A549 (cell line): ENCODE results near the gene LYL1.

ENCODE experiments used
- CBX8 ChIP-seq: fragments of 200-600 bp; sonication (generic); IDR thresholded peaks from 2 replicates; pipeline ENCODE4 v1.6.1; 2016
- CTCF ChIP-seq: fragments of >200 bp; sonication (Bioruptor Twin); formaldehyde crosslinking; IDR thresholded peaks from 3 replicates; pipeline ENCODE4 v1.5.1; 2016
- JUN ChIP-seq, 2 experiments: fragments of >200 bp; sonication (Bioruptor Twin); formaldehyde crosslinking; IDR thresholded peaks; 2 replicates in 1 of 2; 3 replicates in 1 of 2; pipeline ENCODE4 v1.6.1; 2016 to 2017
- MAZ ChIP-seq: fragments of 150-350 bp; IDR thresholded peaks from 2 replicates; pipeline ENCODE4 v1.6.1; 2014; ENCODE audit warnings: antibody characterized with exemption, low read depth, low read length, borderline replicate concordance
- NR3C1 ChIP-seq: fragments of >200 bp; sonication (Bioruptor Twin); formaldehyde crosslinking; IDR thresholded peaks from 3 replicates; pipeline ENCODE4 v1.6.1; 2017
- RCOR1 ChIP-seq: fragments of 150-350 bp; IDR thresholded peaks from 2 replicates; pipeline ENCODE4 v1.6.1; 2014; ENCODE audit warnings: antibody characterized with exemption, low read length, low read depth
- RFX5 ChIP-seq: fragments of 450-650 bp; IDR thresholded peaks from 2 replicates; pipeline ENCODE4 v1.7.1; 2014; ENCODE audit warnings: antibody characterized with exemption, mild to moderate bottlenecking, moderate library complexity
- SMC3 ChIP-seq: fragments of >200 bp; sonication (Bioruptor Twin); formaldehyde crosslinking; IDR thresholded peaks from 3 replicates; pipeline ENCODE4 v1.6.1; 2018; ENCODE audit warnings: inconsistent platforms
- TFCP2L1 ChIP-seq: fragments of 250-450 bp; sonication (Bioruptor Pico); IDR thresholded peaks from 2 replicates; pipeline ENCODE4 v1.5.0; 2021; ENCODE audit warnings: mild to moderate bottlenecking
- ZC3H11A ChIP-seq: fragments of 450-650 bp; IDR thresholded peaks from 2 replicates; pipeline ENCODE4 v1.6.1; 2014; ENCODE audit warnings: antibody characterized with exemption, mild to moderate bottlenecking
- TF ChIP-seq, protein P1 (sequence below): fragments of 200-600 bp; sonication (generic); IDR thresholded peaks from 2 replicates; pipeline ENCODE4 v1.6.1; 2016; ENCODE audit warnings: antibody characterized with exemption, mild to moderate bottlenecking, moderate library complexity

GRCh38 chr19:13058951-13059660 is 43.6 kb downstream of the LYL1 start:
- no peak for TF ChIP-seq RFX5
- no peak for TF ChIP-seq CTCF
- TF ChIP-seq SMC3: no peak
- TF ChIP-seq MAZ: no peak
- TF ChIP-seq, protein P1, sequence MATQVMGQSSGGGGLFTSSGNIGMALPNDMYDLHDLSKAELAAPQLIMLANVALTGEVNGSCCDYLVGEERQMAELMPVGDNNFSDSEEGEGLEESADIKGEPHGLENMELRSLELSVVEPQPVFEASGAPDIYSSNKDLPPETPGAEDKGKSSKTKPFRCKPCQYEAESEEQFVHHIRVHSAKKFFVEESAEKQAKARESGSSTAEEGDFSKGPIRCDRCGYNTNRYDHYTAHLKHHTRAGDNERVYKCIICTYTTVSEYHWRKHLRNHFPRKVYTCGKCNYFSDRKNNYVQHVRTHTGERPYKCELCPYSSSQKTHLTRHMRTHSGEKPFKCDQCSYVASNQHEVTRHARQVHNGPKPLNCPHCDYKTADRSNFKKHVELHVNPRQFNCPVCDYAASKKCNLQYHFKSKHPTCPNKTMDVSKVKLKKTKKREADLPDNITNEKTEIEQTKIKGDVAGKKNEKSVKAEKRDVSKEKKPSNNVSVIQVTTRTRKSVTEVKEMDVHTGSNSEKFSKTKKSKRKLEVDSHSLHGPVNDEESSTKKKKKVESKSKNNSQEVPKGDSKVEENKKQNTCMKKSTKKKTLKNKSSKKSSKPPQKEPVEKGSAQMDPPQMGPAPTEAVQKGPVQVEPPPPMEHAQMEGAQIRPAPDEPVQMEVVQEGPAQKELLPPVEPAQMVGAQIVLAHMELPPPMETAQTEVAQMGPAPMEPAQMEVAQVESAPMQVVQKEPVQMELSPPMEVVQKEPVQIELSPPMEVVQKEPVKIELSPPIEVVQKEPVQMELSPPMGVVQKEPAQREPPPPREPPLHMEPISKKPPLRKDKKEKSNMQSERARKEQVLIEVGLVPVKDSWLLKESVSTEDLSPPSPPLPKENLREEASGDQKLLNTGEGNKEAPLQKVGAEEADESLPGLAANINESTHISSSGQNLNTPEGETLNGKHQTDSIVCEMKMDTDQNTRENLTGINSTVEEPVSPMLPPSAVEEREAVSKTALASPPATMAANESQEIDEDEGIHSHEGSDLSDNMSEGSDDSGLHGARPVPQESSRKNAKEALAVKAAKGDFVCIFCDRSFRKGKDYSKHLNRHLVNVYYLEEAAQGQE: no peak
- TF ChIP-seq JUN (IDR thresholded peaks at IDR 0.05): no peak
- TF ChIP-seq RCOR1: no peak
- TF ChIP-seq NR3C1: no peak
- no peak for TF ChIP-seq CBX8
- TF ChIP-seq TFCP2L1: no peak
- no peak for TF ChIP-seq ZC3H11A
